Parathyroid adenoma (tissue), 2 donors: ENCODE results near the gene JAG2.

Source experiments
- H2AFZ ChIP-seq: fragments of 300-600 bp; sonication (generic); one replicate; pipeline ENCODE4 v1.7.0; 2017; ENCODE audit warnings: antibody characterized with exemption, mild to moderate bottlenecking
- H3K27ac ChIP-seq: fragments of 300-600 bp; sonication (generic); one replicate; pipeline ENCODE4 v1.7.0; 2017
- H3K27me3 ChIP-seq: fragments of 300-600 bp; sonication (generic); one replicate; pipeline ENCODE4 v1.7.0; 2017; ENCODE audit warnings: low read length; ENCODE audit not compliant: control insufficient read depth, insufficient read depth
- H3K36me3 ChIP-seq: fragments of 300-600 bp; sonication (generic); one replicate; pipeline ENCODE4 v1.7.0; 2017; ENCODE audit warnings: low read length; ENCODE audit not compliant: control insufficient read depth, insufficient read depth
- H3K4me1 ChIP-seq: fragments of 300-600 bp; sonication (generic); one replicate; pipeline ENCODE4 v1.7.0; 2017; ENCODE audit warnings: control low read depth
- H3K4me2 ChIP-seq: fragments of 300-600 bp; sonication (generic); one replicate; pipeline ENCODE4 v1.7.0; 2017; ENCODE audit warnings: low read length
- H3K4me3 ChIP-seq: fragments of 300-600 bp; sonication (generic); one replicate; pipeline ENCODE4 v1.7.0; 2017; ENCODE audit warnings: low read depth, low read length
- H3K79me2 ChIP-seq: fragments of 300-600 bp; sonication (generic); one replicate; pipeline ENCODE4 v1.7.0; 2017; ENCODE audit warnings: control low read depth
- H3K9ac ChIP-seq: fragments of 300-600 bp; sonication (generic); one replicate; pipeline ENCODE4 v1.7.0; 2017; ENCODE audit warnings: mild to moderate bottlenecking
- H3K9me3 ChIP-seq: fragments of 300-600 bp; sonication (generic); one replicate; pipeline ENCODE4 v1.7.0; 2017; ENCODE audit warnings: low read length; ENCODE audit not compliant: control insufficient read depth
- CTCF ChIP-seq: fragments of 300-600 bp; sonication (generic); IDR thresholded peaks from one replicate; pipeline ENCODE4 v1.7.0; 2017; ENCODE audit warnings: antibody characterized with exemption, mild to moderate bottlenecking
- donor health status: primary hyperparathyroidism.

JAG2 gene

DNA sequence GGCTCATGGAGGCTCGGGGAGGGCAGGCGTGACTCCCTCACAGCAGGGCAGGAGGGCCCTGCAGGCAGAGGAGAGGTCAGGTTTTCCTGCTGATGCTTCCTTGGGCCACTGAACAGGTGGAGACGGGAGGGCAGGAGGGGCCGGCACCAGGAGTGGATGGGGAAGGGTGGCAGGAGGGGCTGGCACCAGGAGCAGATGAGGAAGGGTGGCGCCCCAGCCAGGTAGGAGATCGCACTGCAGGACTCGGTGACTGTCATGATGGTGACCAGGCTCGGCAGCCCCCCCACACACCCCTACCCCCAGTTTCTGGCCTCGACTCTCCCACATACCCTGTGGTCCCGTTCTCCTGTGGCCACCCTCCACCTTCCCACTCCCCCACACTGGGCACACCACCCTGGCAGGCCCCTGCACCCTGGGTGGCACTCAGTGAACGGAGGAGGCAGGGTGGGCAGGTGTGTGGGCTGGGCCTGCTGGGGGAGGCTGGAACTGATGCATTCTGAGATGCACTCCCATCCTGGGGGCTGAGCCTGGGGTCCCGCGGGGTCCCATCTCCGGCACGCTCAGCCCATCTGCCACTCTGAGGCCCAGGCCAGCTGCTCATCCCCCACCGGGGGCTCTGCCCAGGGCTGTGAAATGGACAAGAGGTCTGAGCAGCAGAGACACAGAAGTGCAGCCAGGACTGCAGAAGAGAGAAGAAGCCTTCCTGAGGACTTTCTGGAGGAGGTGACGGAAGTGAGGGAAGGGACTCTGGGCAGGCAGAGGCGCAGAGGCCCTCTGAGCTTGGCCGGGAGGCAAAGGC, 9.7 kb upstream of the JAG2 start:
- Histone ChIP-seq H3K27me3 (no peaks in the 10 kb centered on the region), H3K4me2 (no peak overlapping the region), H2AFZ (no peak overlapping the region), H3K9ac (no peak overlapping the region), H3K4me1 (peaks cover 7% of the 10 kb centered on the region), H3K79me2 (no peaks in the 10 kb centered on the region), H3K9me3 (no peaks in the 10 kb centered on the region), H3K4me3 (no peak overlapping the region), H3K27ac (no peak overlapping the region), H3K36me3 (no peaks in the 10 kb centered on the region)
- no peak for TF ChIP-seq CTCF

DNA sequence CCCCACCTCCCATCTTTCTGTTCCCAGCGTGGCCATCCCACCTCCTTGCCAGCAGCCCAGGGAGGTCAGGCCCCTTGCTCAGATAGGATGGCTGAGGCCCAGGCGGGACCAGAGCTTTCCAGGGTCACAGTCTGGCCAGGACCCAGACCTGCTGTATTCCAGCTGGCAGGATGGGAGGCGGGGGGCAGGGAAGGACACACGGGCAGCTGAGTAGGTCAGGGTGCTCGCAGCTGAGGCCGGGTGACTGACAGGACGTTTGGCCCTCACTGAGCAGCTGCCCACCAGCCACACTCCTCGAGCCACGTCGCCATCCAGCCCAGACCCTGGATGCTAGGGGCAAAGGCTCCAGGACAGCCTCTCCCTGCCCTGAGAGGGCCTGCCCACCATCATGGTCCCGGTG, 8.5 kb upstream of the JAG2 start:
- no peak for TF ChIP-seq CTCF
- Histone ChIP-seq H3K79me2 (no peaks in the 10 kb centered on the region), H3K4me1 (peaks cover 7% of the 10 kb centered on the region), H3K4me2 (no peak overlapping the region), H2AFZ (no peak overlapping the region), H3K4me3 (no peak overlapping the region), H3K9ac (no peak overlapping the region), H3K9me3 (no peaks in the 10 kb centered on the region), H3K36me3 (no peaks in the 10 kb centered on the region), H3K27ac (no peak overlapping the region), H3K27me3 (no peaks in the 10 kb centered on the region)

DNA sequence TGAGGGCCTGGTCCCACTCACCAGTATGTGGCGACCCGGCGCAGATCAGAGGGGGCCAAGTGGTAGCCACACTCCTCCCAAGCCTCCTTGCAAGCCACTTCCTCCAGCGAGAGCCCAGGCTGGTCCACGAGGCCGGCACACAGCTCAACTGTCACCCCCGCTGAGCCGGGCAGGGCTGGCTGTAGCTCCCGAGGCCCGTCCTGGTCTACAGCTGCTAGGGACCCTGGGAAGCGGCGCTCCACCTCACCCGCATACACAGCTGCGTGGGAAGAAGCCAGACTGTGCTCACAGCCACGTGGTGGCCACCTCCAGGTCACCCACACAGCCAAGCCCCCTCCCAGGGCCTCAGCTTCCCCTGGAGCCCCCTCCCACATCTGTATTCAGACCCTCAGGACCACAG, 7.9 kb upstream of the JAG2 start:
- Histone ChIP-seq H3K27ac (no peak overlapping the region), H2AFZ (no peak overlapping the region), H3K27me3 (no peaks in the 10 kb centered on the region), H3K4me3 (no peak overlapping the region), H3K79me2 (no peaks in the 10 kb centered on the region), H3K9ac (no peak overlapping the region), H3K4me1 (peaks cover 7% of the 10 kb centered on the region), H3K9me3 (no peaks in the 10 kb centered on the region), H3K36me3 (no peaks in the 10 kb centered on the region), H3K4me2 (no peak overlapping the region)
- TF ChIP-seq CTCF: no peak

- H3K9ac ChIP-seq: no peak overlapping the region
- H3K36me3 ChIP-seq: no peaks in the 10 kb centered on the region
- H3K4me3 ChIP-seq: no peak overlapping the region
- no peak overlapping the region for H3K4me2 ChIP-seq
- H3K9me3 ChIP-seq: no peaks in the 10 kb centered on the region
- peaks cover 11% of the 10 kb centered on the region for H3K4me1 ChIP-seq
- no peak for TF ChIP-seq CTCF
- no peaks in the 10 kb centered on the region for H3K27me3 ChIP-seq
- no peak overlapping the region for H3K27ac ChIP-seq
- H3K79me2 ChIP-seq: no peaks in the 10 kb centered on the region
- H2AFZ ChIP-seq: no peak overlapping the region
Measured at GRCh38 chr14:105173901-105174894, 5.6 kb upstream of the JAG2 start.
